ENCODE measurements around the gene FCHSD2.

The FCHSD2 gene

GRCh38 chr11:73177778-73178539 lies 35.8 kb upstream of the FCHSD2 start:
- no peak overlapping the region for H3K4me3 ChIP-seq (ENCODE audit: low read depth, low read length)
- peak; percentile 77 for TF ChIP-seq CTCF (IDR thresholded peaks at IDR 0.05; ENCODE audit: borderline replicate concordance, insufficient read depth, low read depth, low read length)

GRCh38 chr11:73177380-73177777 lies 35.3 kb upstream of the FCHSD2 start:
- no peak for TF ChIP-seq CTCF (IDR thresholded peaks at IDR 0.05; ENCODE audit: borderline replicate concordance, insufficient read depth, low read depth, low read length)
- no peak overlapping the region for H3K4me3 ChIP-seq (ENCODE audit: low read depth, low read length)

- no peak overlapping the region for H3K4me3 ChIP-seq (ENCODE audit: low read depth, low read length)
- TF ChIP-seq CTCF (IDR thresholded peaks at IDR 0.05; ENCODE audit: borderline replicate concordance, insufficient read depth, low read depth, low read length), result no peak
Observed at GRCh38 chr11:73176874-73177155, 34.7 kb upstream of the FCHSD2 start.

- H3K4me3 ChIP-seq (ENCODE audit: low read depth, low read length), result no peak overlapping the region
- TF ChIP-seq CTCF (IDR thresholded peaks at IDR 0.05; ENCODE audit: borderline replicate concordance, insufficient read depth, low read depth, low read length), result no peak
Observed at GRCh38 chr11:73176145-73176873, 34.2 kb upstream of the FCHSD2 start.

GRCh38 chr11:73175551-73176144 lies 33.5 kb upstream of the FCHSD2 start:
- TF ChIP-seq CTCF (IDR thresholded peaks at IDR 0.05; ENCODE audit: borderline replicate concordance, insufficient read depth, low read depth, low read length), result no peak
- H3K4me3 ChIP-seq (ENCODE audit: low read depth, low read length), result no peak overlapping the region

- H3K4me3 ChIP-seq (ENCODE audit: low read depth, low read length), result no peak overlapping the region
- TF ChIP-seq CTCF (IDR thresholded peaks at IDR 0.05; ENCODE audit: borderline replicate concordance, insufficient read depth, low read depth, low read length), result no peak
Observed at GRCh38 chr11:73174495-73174791, 32.3 kb upstream of the FCHSD2 start.
